GM21723 (cell line): ENCODE measurements around the gene HLA-DOB.
"Not testable (repeated sequence)": the region's sequence is repeated elsewhere in the genome, so short reads cannot be mapped to it uniquely, and the experiment has no call there.

Source experiments
- ATAC-seq: cut with Tn5 transposase; IDR thresholded peaks from one replicate; pipeline ENCODE4 v1.9.1; 2021; ENCODE audit warnings: mild to moderate bottlenecking, moderate library complexity; ENCODE audit not compliant: unreplicated experiment

HLA-DOB gene

GRCh38 chr6:32815115-32815514 lies 1.7 kb downstream of the HLA-DOB start:
- ATAC-seq: no peak

- no peak for ATAC-seq
Observed at GRCh38 chr6:32814145-32814544, 2.7 kb downstream of the HLA-DOB start.

- no peak for ATAC-seq
Observed at GRCh38 chr6:32809171-32809570, 7.6 kb downstream of the HLA-DOB start.

- ATAC-seq: no peak
Observed at GRCh38 chr6:32807020-32807580, 9.7 kb downstream of the HLA-DOB start.

- ATAC-seq: not testable (repeated sequence)
Observed at GRCh38 chr6:32805404-32805803, 11.4 kb downstream of the HLA-DOB start.

GRCh38 chr6:32803416-32803815 lies 13.4 kb downstream of the HLA-DOB start:
- ATAC-seq: no peak

GRCh38 chr6:32799740-32800139 lies 17.1 kb downstream of the HLA-DOB start:
- no peak for ATAC-seq

GRCh38 chr6:32799168-32799567 lies 17.6 kb downstream of the HLA-DOB start:
- ATAC-seq: no peak

- no peak for ATAC-seq
Observed at GRCh38 chr6:32796848-32797776, 19.7 kb downstream of the HLA-DOB start.

- ATAC-seq: no peak
Observed at GRCh38 chr6:32794510-32794909, 22.3 kb downstream of the HLA-DOB start.

- no peak for ATAC-seq
Observed at GRCh38 chr6:32792901-32793435, 23.8 kb downstream of the HLA-DOB start.

GRCh38 chr6:32790306-32790705 lies 26.5 kb downstream of the HLA-DOB start:
- ATAC-seq: no peak

- ATAC-seq: no peak
Observed at GRCh38 chr6:32785781-32786533, 30.8 kb downstream of the HLA-DOB start.

- not testable (repeated sequence) for ATAC-seq
Observed at GRCh38 chr6:32782923-32783322, 33.9 kb downstream of the HLA-DOB start.

- ATAC-seq: no peak
Observed at GRCh38 chr6:32779036-32779435, 37.8 kb downstream of the HLA-DOB start.

- no peak for ATAC-seq
Observed at GRCh38 chr6:32775071-32775470, 41.7 kb downstream of the HLA-DOB start.

- ATAC-seq: no peak
Observed at GRCh38 chr6:32774426-32774825, 42.4 kb downstream of the HLA-DOB start.

- ATAC-seq: no peak
Observed at GRCh38 chr6:32772656-32773055, 44.1 kb downstream of the HLA-DOB start.

- no peak for ATAC-seq
Observed at GRCh38 chr6:32764048-32764447, 52.8 kb downstream of the HLA-DOB start.

GRCh38 chr6:32763421-32763820 lies 53.4 kb downstream of the HLA-DOB start, which contains the start of gene HLA-DQB2:
HLA-DQB2 (minus strand) TSS chr6:32763532; CDS start chr6:32763470, 62 bp downstream.
- no peak for ATAC-seq
